Measurements from ENCODE around the gene C3.
"Not testable (repeated sequence)": the region's sequence is repeated elsewhere in the genome, so short reads cannot be mapped to it uniquely, and the experiment has no call there.

C3 gene

DNA sequence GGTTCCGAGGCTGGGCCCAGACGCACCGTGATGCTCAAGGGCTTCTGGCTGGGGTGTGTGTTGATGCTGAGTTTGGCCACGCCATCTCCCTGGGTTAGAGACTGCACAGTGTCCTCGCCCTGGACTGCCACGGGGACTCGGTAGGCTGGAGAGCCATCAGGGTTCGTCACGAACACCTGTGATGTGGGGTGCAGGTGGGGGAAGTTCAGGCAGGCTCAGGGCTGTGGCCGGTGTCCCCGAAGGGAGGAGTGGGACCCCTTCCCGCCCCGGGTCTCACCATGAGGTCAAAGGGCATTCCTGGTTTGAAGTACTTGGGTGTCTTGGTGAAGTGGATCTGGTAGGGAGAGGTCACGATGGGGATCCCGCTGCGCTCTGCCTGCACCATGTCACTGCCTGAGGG, 8.2 kb downstream of the C3 start:
- no peak for DNase-seq

- DNase-seq = no peak
Measured at GRCh38 chr19:6711605-6712004, 8.8 kb downstream of the C3 start.

DNA sequence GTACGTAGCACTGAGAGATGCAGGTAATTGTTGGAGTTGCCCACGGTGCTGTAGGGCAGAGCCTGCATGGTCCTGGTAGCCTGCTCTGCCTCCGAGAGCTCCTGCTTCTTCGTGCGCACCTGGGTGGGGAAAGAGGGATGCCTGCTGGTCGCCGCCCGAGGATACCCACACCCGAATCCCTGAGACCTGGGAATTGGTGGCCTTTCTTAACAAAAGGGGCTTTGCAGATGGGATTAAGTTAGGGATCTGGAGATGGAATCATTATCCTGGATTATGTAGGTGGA, 9.4 kb downstream of the C3 start:
- DNase-seq = no peak

DNA sequence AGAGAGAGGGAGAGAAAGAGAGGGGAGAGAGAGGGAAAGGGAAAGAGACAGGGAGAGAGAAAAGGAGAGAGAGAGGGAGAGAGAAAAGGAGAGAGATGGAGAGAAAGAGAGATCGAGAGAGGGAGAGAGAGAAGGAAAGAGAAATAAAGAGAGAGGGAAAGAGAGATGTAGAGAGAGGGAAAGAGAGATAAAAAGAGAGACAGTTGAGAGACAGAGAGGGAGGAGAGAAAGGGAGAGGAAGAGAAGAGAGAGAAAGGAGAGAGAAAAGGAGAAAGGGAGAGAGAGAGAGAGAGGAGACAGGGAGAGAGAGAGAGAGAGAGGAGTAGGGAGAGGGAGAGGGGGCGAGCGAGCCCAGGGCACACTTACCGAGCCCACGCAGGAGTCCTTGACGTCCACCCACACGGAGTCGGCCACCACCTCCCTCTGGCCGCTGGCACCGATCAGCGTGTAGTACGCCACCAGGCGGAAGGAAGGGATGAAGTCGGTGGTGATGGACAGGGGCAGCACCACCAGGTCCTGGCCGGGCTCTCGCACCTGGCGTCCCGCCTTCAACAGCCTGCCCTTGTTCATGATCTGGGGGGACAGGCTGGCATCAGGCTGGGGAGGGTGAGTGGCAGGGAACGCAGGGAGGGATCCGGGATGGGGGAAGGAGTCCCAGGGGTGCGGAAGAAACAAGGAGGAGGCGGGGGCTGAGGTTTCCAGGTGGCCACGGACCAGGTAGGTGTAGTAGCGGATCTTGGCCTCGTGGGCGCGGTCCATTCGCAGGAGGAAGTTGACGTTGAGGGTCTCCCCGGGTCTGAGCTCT, 10.0 kb downstream of the C3 start:
- no peak for DNase-seq

GRCh38 chr19:6709549-6709948, 10.9 kb downstream of the C3 start:
- DNase-seq = no peak

GRCh38 chr19:6708913-6709312, 11.5 kb downstream of the C3 start:
- DNase-seq = not testable (repeated sequence)

GRCh38 chr19:6708346-6708745, 12.1 kb downstream of the C3 start:
- no peak for DNase-seq

- DNase-seq = no peak
Measured at GRCh38 chr19:6707658-6708018, 12.8 kb downstream of the C3 start.

GRCh38 chr19:6707011-6707657, 13.3 kb downstream of the C3 start:
- no peak for DNase-seq

DNA sequence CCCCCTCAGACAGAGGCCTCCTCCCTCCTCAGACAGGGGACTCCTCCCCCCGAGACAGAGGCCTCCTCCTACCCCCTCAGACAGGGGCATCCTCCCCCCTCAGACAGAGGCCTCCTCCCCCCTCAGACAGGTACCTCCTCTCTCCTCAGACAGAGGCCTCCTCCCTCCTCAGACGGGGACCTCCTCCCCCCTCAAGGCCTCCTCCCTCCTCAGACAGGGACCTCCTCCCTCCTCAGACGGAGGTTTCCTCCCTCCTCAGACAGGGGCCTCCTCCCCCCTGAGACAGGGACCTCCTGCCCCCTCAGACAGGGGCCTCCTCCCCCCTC, 13.9 kb downstream of the C3 start:
- no peak for DNase-seq

GRCh38 chr19:6705931-6706632, 14.4 kb downstream of the C3 start:
- no peak for DNase-seq

GRCh38 chr19:6700586-6701316, 19.7 kb downstream of the C3 start:
- no peak for DNase-seq

DNA sequence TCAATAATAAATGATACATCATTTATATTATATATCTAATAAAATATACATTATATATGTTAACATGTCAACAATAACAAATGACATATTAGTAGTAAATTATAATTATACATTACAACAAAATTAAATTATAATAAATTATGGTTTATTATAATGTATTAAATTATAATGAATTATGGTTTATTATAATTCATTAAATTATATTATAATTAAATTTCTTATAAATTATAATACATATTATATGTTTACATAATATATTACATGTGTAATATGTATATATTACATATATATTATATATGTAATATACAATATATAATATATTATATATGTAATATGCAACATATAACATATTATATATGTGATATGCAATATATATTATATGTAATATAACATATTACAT, 20.5 kb downstream of the C3 start:
- no peak for DNase-seq

DNA sequence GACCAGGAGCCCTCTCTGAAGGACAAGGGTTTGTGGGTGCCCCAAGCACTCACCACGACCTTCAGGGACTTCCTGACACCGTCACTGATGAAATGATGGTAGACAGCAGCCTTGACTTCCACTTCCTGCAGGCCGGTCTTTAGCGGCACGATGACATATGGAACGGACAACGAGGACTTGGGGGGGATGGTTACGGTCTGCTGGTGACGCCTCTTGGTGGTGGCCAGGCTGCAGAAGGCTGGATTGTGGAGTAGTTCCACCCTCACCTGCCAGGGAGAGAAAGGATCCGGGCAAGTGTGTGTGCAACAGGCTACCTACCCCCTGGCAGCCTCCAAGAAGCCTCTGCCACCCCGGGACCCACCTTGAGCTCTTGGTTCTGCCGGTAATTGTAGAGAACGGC, 23.2 kb downstream of the C3 start:
- no peak for DNase-seq

- DNase-seq = no peak
Measured at GRCh38 chr19:6696239-6696820, 24.1 kb downstream of the C3 start.

DNA sequence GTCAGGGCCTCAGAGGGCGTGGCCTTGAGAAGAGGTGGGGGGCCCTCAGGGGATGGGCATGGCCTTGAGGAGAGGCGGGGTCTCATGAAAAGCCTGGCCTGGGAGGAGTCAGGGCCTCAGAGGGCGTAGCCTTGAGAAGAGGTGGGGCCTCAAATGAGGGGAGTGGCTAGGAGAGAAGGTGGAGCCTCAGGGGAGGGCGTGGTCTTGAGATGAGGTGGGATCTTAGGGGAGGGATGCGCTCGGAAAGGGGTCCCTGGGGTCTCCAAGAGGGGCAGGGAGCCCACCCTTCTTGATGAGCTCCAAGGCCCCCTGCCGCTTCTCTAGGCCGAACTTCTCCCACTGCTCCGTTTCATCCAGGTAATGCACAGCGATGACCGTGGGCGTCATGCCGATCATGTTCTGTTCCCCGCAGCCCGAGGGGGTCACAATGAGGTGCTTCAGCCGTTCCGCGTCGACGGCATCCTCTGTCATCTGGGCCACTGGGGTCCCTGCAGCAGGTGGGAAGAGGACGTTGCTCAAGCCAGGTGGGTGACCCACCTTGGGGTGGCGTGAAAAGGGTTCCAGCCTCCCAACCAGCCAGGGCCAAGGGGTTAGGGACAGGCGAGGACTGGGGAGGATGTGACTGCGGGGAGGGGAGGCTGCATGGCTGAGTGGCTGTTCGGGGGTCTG, 26.2 kb downstream of the C3 start:
- no peak for DNase-seq

GRCh38 chr19:6693681-6694080, 26.8 kb downstream of the C3 start:
- no peak for DNase-seq

DNA sequence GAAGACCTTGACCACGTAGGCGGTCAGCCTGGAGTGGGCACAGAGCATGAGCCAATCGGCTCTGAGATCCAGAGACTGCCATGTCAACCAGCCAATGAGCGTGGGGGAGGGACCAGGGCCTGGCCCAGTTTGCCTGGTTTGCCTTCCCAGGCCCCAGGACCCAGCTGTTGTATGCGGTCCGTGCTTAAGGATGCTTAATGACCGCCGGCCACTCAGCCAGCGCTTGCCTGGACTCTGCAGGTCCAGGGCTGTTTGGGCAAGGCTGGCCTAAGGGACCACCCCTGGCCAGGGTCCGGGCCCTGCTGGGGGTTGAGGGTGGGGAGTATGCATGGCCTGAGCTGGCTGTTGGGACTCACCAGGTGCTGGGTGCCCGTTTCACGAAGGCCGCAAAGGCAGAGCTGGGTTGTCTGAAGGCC, 27.4 kb downstream of the C3 start:
- no peak for DNase-seq

DNA sequence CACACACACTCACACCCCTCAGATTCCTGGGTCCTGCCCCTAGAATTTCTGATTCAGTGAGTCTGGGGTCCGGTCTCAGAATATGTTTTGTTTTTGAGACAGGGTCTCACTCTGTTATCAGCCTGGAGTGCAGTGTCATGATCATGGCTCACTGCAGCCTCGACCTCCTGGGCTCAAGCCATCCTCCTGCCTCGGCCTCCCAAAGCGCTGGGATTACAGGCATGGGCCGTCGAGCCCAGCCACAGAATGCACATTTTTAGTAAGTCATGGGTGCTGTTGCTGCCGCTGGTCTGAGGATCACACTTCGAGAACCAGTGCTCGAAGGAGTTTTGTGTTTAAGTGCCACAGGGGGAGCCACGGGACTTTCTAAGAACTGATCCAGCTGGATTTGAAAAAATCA, 28.4 kb downstream of the C3 start:
- no peak for DNase-seq

GRCh38 chr19:6691342-6691741, 29.1 kb downstream of the C3 start:
- no peak for DNase-seq

GRCh38 chr19:6690160-6690885, 30.1 kb downstream of the C3 start:
- no peak for DNase-seq

GRCh38 chr19:6687114-6687513, 33.3 kb downstream of the C3 start:
- no peak for DNase-seq
